Keratinocyte (primary cell): Measurements from ENCODE around the gene AVPR2.

Source experiments
- CTCF ChIP-seq, 3 experiments: IDR thresholded peaks in 1 of 3; conservative IDR thresholded peaks in 1 of 3; optimal IDR thresholded peaks in 1 of 3; 2 replicates in 2 of 3; 3 replicates in 1 of 3; pipeline versions ENCODE3 to v1.5.1; 2011; ENCODE audit warnings: low read length in 3 of 3, mild to moderate bottlenecking in 3 of 3, moderate library complexity in 2 of 3, control low read depth in 1 of 3, inconsistent platforms in 1 of 3; ENCODE audit not compliant: insufficient read depth in 2 of 3; ENCODE audit errors: extremely low read depth in 1 of 3
- EZH2 ChIP-seq: IDR thresholded peaks from one replicate; pipeline ENCODE4 v1.6.1; 2012; ENCODE audit warnings: inconsistent platforms, mild to moderate bottlenecking, low read length, moderate library complexity

- TF ChIP-seq CTCF (optimal IDR thresholded peaks at IDR 0.05 in 1 of 3, IDR thresholded peaks at IDR 0.05 in 1 of 3, conservative IDR thresholded peaks at IDR 0.05 in 1 of 3; ENCODE audit: extremely low read depth in 1 of 3, insufficient read depth in 2 of 3, low read length in 3 of 3) (no peak), EZH2 (no peak)
Observed at GRCh38 chrX:153865685-153866084, 38.8 kb upstream of the AVPR2 start.
